ENCODE measurements around the gene SH3PXD2A.
A peak's percentile ranks its signal among the peaks of the same experiment; 100 is the strongest.

Gene SH3PXD2A

GRCh38 chr10:103888113-103888841 is 32.9 kb upstream of the SH3PXD2A start:
- TF ChIP-seq GATA2 (IDR thresholded peaks at IDR 0.05; ENCODE audit: low read depth, low read length) (no peak), GATA3 (IDR thresholded peaks at IDR 0.05; ENCODE audit: low read depth, low read length) (no peak)

DNA sequence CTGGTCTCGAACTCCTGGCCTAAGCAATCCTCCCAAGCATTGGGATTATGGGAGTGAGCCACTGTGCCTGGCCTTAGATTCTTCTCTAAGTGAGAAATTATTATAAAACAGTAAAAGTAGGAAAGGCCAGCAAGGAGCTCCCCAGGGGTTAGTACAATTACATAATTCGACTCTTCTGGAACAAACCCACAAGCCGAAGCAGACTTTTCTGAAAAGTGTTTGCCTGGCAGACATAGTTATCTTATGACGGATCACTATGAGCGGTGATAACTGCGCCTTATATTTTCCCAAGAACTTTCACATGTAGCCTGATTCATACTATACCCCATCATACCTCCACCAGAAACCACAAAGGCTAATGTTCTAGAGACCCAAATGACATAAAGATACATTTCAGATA is 30.2 kb upstream of the SH3PXD2A start:
- no peak for TF ChIP-seq GATA3 (IDR thresholded peaks at IDR 0.05; ENCODE audit: low read depth, low read length)
- TF ChIP-seq GATA2 (IDR thresholded peaks at IDR 0.05; ENCODE audit: low read depth, low read length): no peak

DNA sequence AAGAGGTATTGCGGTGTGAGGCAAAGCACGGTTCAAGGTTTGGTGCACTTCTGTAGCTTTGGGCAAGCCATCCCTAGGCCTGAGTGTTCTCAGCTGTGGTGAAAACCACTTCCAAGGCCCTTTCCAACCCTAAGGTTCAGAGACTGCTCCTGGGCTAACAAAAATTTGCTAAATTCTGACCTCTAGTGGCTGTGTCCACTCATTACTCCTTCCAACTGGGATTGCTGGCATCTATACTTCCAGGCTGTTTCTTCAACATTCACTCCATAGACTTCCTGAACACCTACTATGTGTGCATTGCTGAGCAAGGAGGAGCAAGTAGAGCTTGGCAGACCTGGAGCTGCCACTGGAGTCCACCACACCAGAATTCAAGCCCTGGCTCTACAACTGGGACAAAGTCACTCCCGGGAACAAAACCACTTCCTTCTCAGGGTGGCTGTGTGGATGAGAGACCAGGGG is 29.3 kb upstream of the SH3PXD2A start:
- TF ChIP-seq GATA2 (IDR thresholded peaks at IDR 0.05; ENCODE audit: low read depth, low read length) (no peak), GATA3 (IDR thresholded peaks at IDR 0.05; ENCODE audit: low read depth, low read length) (no peak)

GRCh38 chr10:103882285-103883007 is 27.1 kb upstream of the SH3PXD2A start:
- TF ChIP-seq GATA2 (IDR thresholded peaks at IDR 0.05; ENCODE audit: low read depth, low read length) (no peak), GATA3 (IDR thresholded peaks at IDR 0.05; ENCODE audit: low read depth, low read length) (no peak)

GRCh38 chr10:103881416-103882284 is 26.3 kb upstream of the SH3PXD2A start:
- TF ChIP-seq GATA2 (IDR thresholded peaks at IDR 0.05; ENCODE audit: low read depth, low read length): no peak; the same call in 1 of the 2 replicates
- no peak for TF ChIP-seq GATA3 (IDR thresholded peaks at IDR 0.05; ENCODE audit: low read depth, low read length)

GRCh38 chr10:103879831-103880230 is 24.5 kb upstream of the SH3PXD2A start:
- no peak for TF ChIP-seq GATA3 (IDR thresholded peaks at IDR 0.05; ENCODE audit: low read depth, low read length)

- TF ChIP-seq GATA2 (IDR thresholded peaks at IDR 0.05; ENCODE audit: low read depth, low read length): no peak
These were observed 24.0 kb upstream of the SH3PXD2A start for GRCh38 chr10:103879409-103879808.

- TF ChIP-seq GATA3 (IDR thresholded peaks at IDR 0.05; ENCODE audit: low read depth, low read length) (no peak), GATA2 (IDR thresholded peaks at IDR 0.05; ENCODE audit: low read depth, low read length) (no peak)
These were observed 22.5 kb upstream of the SH3PXD2A start for GRCh38 chr10:103877861-103878260.

DNA sequence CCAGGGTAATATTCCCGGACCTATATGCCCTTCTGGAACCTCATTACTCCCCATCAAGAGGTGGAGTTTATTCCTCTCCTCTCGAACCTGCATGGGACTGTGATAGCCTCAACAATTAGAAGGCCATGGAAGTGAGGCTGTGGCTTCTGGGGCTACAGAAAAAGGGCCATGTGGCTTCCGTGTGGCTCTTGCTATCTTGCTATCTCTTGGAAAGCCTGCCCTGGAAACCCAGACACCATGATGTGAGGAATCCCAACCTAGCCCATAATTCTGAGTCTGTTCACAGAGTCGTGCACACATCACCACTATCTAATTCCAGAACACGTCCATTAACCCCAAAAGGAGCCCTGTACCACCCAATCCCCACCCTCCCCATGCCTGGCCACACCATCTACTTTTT is 20.8 kb upstream of the SH3PXD2A start:
- peak; percentile 64; the same call in 1 of the 2 replicates for TF ChIP-seq GATA3 (IDR thresholded peaks at IDR 0.05; ENCODE audit: low read depth, low read length)
- peak; percentile 96 for TF ChIP-seq GATA2 (IDR thresholded peaks at IDR 0.05; ENCODE audit: low read depth, low read length)

DNA sequence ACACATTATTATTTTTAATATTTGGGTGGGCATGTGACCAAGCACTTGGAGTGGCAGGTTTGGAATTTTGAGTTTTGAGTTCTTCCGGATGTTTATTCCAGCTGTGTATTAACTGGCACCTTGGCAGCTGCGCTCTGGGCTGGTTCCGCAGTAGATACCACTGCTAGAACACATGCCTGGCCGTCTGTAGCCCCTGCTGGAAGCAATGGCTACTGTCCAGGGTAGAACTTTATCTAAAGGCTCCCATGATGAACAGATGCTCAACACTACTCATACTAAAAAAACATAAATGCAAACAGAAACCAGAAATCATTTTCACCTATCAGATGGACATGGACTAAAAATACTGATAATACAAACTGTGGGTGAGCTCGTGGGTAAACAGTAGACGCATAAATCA is 19.4 kb upstream of the SH3PXD2A start:
- TF ChIP-seq GATA2 (IDR thresholded peaks at IDR 0.05; ENCODE audit: low read depth, low read length) (peak; percentile 47), GATA3 (IDR thresholded peaks at IDR 0.05; ENCODE audit: low read depth, low read length) (no peak)

- TF ChIP-seq GATA2 (IDR thresholded peaks at IDR 0.05; ENCODE audit: low read depth, low read length): no peak
- no peak for TF ChIP-seq GATA3 (IDR thresholded peaks at IDR 0.05; ENCODE audit: low read depth, low read length)
These were observed 17.0 kb upstream of the SH3PXD2A start for GRCh38 chr10:103872137-103872931.

- TF ChIP-seq GATA2 (IDR thresholded peaks at IDR 0.05; ENCODE audit: low read depth, low read length) (no peak), GATA3 (IDR thresholded peaks at IDR 0.05; ENCODE audit: low read depth, low read length) (no peak)
These were observed 15.6 kb upstream of the SH3PXD2A start for GRCh38 chr10:103871006-103871405.

GRCh38 chr10:103870516-103870915 is 15.1 kb upstream of the SH3PXD2A start:
- TF ChIP-seq GATA3 (IDR thresholded peaks at IDR 0.05; ENCODE audit: low read depth, low read length) (no peak), GATA2 (IDR thresholded peaks at IDR 0.05; ENCODE audit: low read depth, low read length) (no peak)

All from SH-SY5Y (cell line).